Immature natural killer cell (primary cell): Measurements from ENCODE around the gene APOBR. TPM values are rescaled to one million over a fixed set of nuclear protein-coding genes. Genes with fewer than 3 reads are reported as not detected.

Experiments
- DNase-seq, 3 donors: peaks; one replicate each; pipeline ENCODE4 v3.0.0; 2022; ENCODE audit warnings: mixed read lengths in 1 of 3
- H3K27ac Mint-ChIP-seq, 6 donors: one replicate each; pipeline ENCODE4 v1.8.0; 2020; ENCODE audit warnings: mixed read lengths in 6 of 6, mild to moderate bottlenecking in 5 of 6, inconsistent platforms in 4 of 6, moderate library complexity in 3 of 6
- H3K27me3 Mint-ChIP-seq, 3 donors: one replicate each; pipeline ENCODE4 v1.8.0; 2020 to 2021; ENCODE audit warnings: low read depth in 3 of 3, mild to moderate bottlenecking in 3 of 3, mixed read lengths in 3 of 3, moderate library complexity in 3 of 3, inconsistent platforms in 1 of 3
- H3K36me3 Mint-ChIP-seq, 3 donors: one replicate each; pipeline ENCODE4 v1.8.0; 2020; ENCODE audit warnings: mixed read lengths in 3 of 3, inconsistent platforms in 2 of 3, mild to moderate bottlenecking in 2 of 3
- H3K4me1 Mint-ChIP-seq, 2 donors: one replicate each; pipeline ENCODE4 v1.8.0; 2020; ENCODE audit warnings: inconsistent platforms in 2 of 2, mild to moderate bottlenecking in 2 of 2, mixed read lengths in 2 of 2, moderate library complexity in 1 of 2
- H3K4me3 Mint-ChIP-seq, 5 donors: one replicate each; pipeline ENCODE4 v1.8.0; 2020; ENCODE audit warnings: mild to moderate bottlenecking in 5 of 5, mixed read lengths in 5 of 5, inconsistent platforms in 3 of 5, moderate library complexity in 3 of 5
- H3K9me3 Mint-ChIP-seq, 6 donors: one replicate each; pipeline ENCODE4 v1.8.0; 2020; ENCODE audit warnings: mild to moderate bottlenecking in 6 of 6, mixed read lengths in 6 of 6, inconsistent platforms in 4 of 6, moderate library complexity in 3 of 6
- polyA plus RNA-seq, 3 donors: library from polyadenylated mRNA; unstranded; fragments of 300-500 nt; fragmentation: Illumina TruSeq; gene quantifications; one replicate each; pipeline ENCODE4 v1.2.3, GENCODE V29; 2021

APOBR gene
- polyA plus RNA-seq, 3 donors from 2014 or later, result 0.49 to 15.2 (median 2.6) TPM

DNA sequence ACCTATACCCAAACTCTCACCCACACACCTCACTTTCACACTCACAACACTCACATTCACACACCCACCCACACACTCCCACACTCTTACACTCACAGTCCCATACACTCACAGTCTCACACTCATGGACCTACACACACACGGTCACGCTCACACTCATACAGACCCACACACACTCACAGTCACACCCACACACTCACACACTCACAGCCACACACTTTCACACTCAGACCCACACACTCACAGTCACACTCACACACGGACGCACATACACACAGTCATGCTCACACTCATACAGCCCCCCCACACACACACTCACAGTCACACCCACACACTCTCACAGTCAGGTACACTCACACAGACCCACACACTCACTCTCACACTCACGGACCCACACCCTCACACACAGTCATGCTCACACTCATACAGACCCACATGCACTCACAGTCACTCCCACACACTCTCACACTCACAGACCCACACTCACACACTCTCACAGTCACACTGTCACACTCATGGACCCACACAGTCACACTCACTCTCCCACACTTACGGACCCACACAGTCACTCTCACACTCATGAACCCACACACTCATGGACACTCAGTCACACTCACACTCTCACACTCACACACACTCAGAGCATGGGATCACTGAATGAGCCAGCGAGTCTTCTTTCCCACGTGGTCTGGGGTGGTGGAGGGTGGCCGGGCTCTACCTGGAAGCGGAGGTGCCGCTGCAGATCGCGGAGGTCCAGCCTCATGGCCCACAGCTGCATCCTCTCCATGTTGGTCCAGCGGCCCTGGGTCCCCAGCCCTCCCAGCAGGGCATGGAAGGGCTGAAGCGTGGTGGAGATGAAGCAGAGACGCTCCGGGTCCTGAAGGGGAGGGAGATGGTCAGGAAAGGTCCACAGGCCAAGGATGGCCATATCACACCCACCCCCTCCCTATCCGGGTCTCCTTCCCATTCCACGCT lies 7.1 kb downstream of the APOBR start:
- Mint-ChIP-seq H3K27me3 (peaks cover 0 to 6% (median 0%) of the 10 kb centered on the region in 3 donors), H3K4me1 (peaks cover 23 to 30% of the 10 kb centered on the region in 2 donors), H3K36me3 (peaks cover 6 to 17% (median 11%) of the 10 kb centered on the region in 3 donors), H3K4me3 (no peak overlapping the region), H3K9me3 (no peaks in the 10 kb centered on the region), H3K27ac (no peak overlapping the region)
- no peak for DNase-seq

DNA sequence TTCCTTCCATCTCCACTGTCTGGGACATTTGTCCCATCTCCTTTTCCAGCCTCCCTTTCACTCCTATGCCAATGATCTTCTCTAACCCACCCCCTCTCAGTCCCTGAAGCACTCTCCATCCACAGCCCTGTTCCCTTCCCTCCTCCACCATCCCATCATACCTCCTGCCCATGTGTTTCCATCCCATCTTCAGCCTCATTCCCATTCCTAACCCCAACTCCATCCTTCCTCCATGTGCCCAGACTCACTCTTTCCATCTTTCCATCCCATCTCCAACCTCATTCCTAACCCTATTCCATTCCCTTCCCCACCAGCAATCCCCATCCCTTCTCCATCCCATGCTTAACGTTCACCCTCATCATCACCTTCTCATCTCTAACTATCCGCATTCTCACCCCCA lies 7.8 kb downstream of the APOBR start:
- no peak for DNase-seq
- no peaks in the 10 kb centered on the region for H3K9me3 Mint-ChIP-seq
- H3K27ac Mint-ChIP-seq, result no peak overlapping the region
- peaks cover 16 to 24% of the 10 kb centered on the region in 2 donors for H3K4me1 Mint-ChIP-seq
- no peak overlapping the region for H3K4me3 Mint-ChIP-seq
- peaks cover 0 to 5% (median 0%) of the 10 kb centered on the region in 3 donors for H3K27me3 Mint-ChIP-seq
- peaks cover 2 to 11% (median 4%) of the 10 kb centered on the region in 3 donors for H3K36me3 Mint-ChIP-seq

DNA sequence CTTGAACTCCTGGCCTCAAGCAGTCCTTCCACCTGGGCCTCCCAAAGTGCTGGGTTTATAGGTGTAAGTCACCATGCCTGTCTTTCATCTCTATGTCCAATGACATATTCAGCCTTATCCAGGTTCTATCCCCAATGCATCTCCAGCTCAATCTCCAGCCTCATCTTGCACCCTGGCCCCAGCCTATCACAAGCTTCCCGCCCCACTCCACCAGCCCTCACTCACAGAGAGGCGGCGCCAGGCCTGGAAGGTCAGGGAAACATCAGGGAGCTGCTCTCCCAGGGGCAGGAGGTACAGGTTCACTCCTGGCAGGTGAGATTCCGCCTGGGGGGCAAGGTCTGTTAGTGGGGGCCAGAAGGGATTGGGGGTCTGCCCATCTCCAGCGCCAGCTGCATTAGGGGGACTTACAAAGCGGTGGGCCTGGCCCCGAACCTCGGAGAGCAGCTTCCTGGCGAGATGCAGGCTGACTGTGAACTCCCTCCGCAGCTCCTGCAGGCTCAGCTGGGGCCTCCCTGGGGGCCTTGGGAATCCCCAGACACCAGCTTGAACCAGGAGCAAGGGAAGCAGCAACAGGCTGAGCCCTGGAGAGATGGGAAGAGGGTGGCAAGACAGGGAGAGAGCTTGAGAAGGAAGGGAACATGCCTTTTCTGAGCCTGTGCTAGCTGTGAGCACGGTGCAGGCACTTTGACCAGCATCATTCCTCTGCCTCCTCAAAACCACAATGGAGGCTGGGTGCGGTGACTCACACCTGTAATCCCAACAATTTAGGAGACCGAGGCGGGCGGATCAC lies 9.2 kb downstream of the APOBR start:
- H3K4me3 Mint-ChIP-seq, result no peak overlapping the region
- H3K27ac Mint-ChIP-seq, result peak overlapping the region in 1 of 6 donors; percentile 46
- no peak for DNase-seq
- H3K4me1 Mint-ChIP-seq, result peaks cover 18 to 30% of the 10 kb centered on the region in 2 donors
- peaks cover 0 to 5% (median 0%) of the 10 kb centered on the region in 3 donors for H3K36me3 Mint-ChIP-seq
- H3K27me3 Mint-ChIP-seq, result peaks cover 0 to 5% (median 0%) of the 10 kb centered on the region in 3 donors
- no peaks in the 10 kb centered on the region for H3K9me3 Mint-ChIP-seq

DNA sequence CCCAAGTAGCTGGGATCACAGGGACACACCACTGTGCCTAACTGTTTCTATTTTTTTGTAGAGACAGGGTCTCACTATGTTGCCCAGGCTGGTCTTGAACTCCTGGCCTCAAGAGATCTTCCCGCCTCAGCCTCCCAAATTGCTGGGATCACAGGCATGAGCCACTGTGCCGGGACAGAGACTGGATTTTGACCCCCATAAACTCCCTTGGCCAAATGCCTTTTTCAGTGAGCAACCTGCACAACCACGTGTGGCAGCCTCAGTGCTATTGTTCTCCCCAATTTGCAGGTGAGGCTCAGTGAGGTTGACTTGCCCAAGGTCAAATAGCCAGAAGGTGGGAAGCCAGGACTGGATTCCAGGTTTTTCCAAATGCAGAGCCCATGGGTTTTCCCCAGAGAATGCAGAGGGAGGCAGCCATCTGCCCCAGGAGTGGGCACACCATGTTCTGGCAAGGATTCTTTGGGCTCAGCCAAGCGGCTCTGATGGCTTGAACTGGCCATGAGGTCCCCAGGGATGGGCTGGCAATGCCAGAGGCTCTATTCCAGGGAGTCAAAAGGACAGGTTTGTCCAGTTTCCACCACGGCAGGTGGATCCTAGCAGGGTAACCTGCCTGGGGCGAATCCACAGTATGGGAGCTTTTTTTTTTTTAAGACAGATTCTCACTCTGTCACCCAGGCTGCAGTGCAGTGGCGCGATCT lies 10.4 kb downstream of the APOBR start:
- H3K9me3 Mint-ChIP-seq, result no peaks in the 10 kb centered on the region
- peaks cover 0 to 5% (median 0%) of the 10 kb centered on the region in 3 donors for H3K27me3 Mint-ChIP-seq
- peaks cover 0 to 3% (median 0%) of the 10 kb centered on the region in 3 donors for H3K36me3 Mint-ChIP-seq
- H3K4me1 Mint-ChIP-seq, result peaks cover 11 to 22% of the 10 kb centered on the region in 2 donors
- H3K4me3 Mint-ChIP-seq, result no peak overlapping the region
- H3K27ac Mint-ChIP-seq, result no peak overlapping the region
- no peak for DNase-seq

DNA sequence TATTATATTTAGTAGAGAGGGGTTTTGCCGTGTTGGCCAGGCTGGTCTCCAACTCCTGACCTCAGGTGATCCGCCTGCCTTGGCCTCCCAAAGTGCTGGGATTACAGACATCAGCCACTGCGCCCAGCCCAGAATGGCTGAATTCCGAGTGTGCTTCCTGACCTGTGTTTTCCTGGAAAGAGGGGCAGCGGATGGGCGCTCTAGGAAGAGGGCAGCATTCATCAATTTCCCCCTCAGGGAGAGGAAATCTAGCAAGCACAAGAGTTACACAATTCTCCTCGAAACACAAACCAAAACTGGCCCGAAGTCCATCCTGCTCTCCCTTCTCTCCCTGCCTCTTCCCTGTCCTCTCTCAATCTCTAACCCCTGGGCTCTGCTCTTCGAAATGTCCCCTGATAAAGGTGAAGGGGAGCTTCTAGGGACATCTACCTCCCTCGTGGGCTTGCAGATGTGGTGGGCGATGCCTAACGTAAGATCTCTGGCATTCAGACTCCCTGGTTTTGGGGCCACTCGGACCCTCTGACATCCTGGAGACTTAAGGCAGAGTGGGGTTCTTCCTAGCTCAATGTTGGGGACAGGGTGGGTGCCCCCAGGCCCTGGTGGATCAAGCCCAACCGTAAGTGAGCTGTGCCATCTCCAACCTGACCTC lies 11.2 kb downstream of the APOBR start:
- H3K9me3 Mint-ChIP-seq, result no peaks in the 10 kb centered on the region
- H3K27me3 Mint-ChIP-seq, result peaks cover 0 to 3% (median 1%) of the 10 kb centered on the region in 3 donors
- H3K36me3 Mint-ChIP-seq, result no peaks in the 10 kb centered on the region
- DNase-seq, result no peak
- H3K4me3 Mint-ChIP-seq, result no peak overlapping the region
- H3K27ac Mint-ChIP-seq, result peak overlapping the region in 1 of 6 donors; percentile 53
- peaks cover 11 to 21% of the 10 kb centered on the region in 2 donors for H3K4me1 Mint-ChIP-seq

DNA sequence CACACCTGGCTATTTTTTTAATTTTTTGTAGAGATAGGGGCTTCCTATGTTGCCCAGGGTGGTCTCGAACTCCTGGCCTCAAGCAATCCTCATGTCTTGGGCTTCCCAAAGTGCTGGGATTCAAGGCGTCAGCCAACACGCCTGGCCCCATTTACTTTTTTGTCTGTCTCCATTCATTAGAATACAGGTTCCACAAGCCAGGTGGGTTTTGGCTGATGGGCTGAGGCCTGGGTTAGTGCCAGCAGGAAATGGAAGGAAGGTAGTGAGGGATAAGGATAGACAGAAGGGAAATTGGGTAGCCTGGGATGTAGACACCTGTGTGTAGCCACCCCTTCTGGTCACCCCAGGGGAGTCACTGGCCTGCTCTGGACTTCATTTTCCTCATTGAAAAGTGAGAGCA lies 16.6 kb downstream of the APOBR start:
- H3K27me3 Mint-ChIP-seq, result peaks cover 1 to 5% (median 2%) of the 10 kb centered on the region in 3 donors

DNA sequence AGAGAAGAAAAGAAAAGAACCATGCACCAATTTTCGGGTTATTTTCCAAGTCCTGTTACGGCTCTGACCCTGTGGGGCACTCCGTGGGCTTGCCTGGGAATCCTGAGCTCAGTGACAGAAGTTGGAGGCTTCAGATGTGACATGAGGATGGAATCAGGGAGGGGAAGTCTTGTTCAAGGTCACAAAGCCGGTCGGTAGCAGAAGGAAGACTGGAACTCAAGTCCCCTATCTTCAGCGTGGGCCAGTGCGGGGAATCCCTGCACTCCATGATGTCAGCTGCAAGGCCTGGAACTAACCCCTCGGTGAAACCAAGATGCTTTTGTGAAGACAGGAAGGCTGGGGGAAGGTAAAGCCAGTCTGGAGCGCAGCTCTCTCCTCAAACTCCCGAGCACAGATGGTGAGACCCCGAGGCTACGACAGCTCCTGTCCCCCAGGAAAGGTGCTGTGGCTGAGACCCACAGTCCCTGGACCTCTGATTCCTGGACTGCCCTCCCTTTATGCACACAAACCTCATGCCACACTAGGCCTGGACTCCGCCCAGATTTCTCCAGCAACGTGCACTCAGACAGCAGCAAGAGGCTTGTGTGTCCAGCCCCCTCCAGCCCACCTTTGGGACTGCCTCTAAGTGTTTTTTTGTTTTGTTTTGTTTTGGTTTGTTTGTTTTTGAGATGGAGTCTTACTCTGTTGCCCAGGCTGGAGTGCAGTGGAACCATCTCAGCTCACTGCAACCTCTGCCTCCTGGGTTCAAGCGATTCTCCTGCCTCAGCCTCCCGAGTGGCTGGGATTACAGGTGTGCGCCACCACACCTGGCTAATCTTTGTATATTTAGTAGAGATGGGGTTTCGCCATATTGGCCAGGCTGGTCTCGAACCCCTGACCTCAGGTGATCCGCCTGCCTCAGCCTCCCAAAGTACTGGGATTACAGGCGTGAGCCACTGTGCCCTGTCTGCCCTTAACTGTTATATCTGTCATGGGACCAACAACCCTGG lies 17.7 kb downstream of the APOBR start:
- no peak overlapping the region for H3K4me3 Mint-ChIP-seq
- H3K27ac Mint-ChIP-seq, result no peak overlapping the region
- no peaks in the 10 kb centered on the region for H3K36me3 Mint-ChIP-seq
- peaks cover 1 to 3% (median 2%) of the 10 kb centered on the region in 3 donors for H3K27me3 Mint-ChIP-seq
- no peak for DNase-seq
- no peaks in the 10 kb centered on the region for H3K9me3 Mint-ChIP-seq
- H3K4me1 Mint-ChIP-seq, result peaks cover 17 to 33% of the 10 kb centered on the region in 2 donors

More for the DNA sequence above, 16.6 kb downstream of the APOBR start:
- H3K36me3 Mint-ChIP-seq, result no peaks in the 10 kb centered on the region
- H3K4me1 Mint-ChIP-seq, result peaks cover 17 to 38% of the 10 kb centered on the region in 2 donors
- no peak overlapping the region for H3K4me3 Mint-ChIP-seq
- peak overlapping the region in 1 of 6 donors; percentile 69 for H3K27ac Mint-ChIP-seq
- H3K9me3 Mint-ChIP-seq, result no peaks in the 10 kb centered on the region
- DNase-seq, result no peak

DNA sequence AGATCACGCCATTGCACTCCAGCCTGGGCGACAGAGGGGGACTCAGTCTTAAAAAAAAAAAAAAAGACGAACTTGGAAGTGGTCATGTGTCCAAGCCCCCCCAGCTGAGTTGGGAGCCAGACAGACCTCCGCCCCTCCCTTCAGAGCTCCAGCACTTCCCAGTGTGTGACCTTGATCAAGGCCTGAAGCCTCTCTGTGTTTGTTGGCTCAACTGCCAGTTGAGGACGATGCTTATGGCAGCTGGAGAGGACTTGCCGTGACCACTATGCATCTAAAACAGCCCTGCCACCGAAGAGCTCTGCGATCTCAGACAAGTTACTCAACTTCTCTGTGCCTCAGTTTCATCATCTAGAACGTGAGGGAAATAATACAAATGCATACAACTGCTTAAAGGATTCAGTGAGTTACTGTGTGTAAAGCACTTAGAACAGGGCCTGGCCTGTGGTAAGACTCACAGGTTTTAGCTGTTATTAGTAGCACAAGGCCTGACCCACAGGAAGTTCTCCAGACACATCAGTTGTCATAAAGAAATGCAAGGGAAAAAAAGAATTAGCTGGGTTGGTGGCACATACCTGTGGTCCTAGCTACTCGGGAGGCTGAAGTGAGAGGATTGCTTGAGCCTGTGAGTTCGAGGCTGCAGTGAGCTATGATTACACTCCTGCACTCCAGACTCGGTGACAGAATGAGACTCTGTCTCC lies 19.2 kb downstream of the APOBR start:
- no peak overlapping the region for H3K4me3 Mint-ChIP-seq
- no peaks in the 10 kb centered on the region for H3K36me3 Mint-ChIP-seq
- H3K27me3 Mint-ChIP-seq, result peaks cover 1 to 3% (median 2%) of the 10 kb centered on the region in 3 donors
- no peak for DNase-seq
- peaks cover 6 to 19% of the 10 kb centered on the region in 2 donors for H3K4me1 Mint-ChIP-seq
- peak overlapping the region in 5 of 6 donors; percentile 26 to 56 (median 45) for H3K27ac Mint-ChIP-seq
- no peaks in the 10 kb centered on the region for H3K9me3 Mint-ChIP-seq

DNA sequence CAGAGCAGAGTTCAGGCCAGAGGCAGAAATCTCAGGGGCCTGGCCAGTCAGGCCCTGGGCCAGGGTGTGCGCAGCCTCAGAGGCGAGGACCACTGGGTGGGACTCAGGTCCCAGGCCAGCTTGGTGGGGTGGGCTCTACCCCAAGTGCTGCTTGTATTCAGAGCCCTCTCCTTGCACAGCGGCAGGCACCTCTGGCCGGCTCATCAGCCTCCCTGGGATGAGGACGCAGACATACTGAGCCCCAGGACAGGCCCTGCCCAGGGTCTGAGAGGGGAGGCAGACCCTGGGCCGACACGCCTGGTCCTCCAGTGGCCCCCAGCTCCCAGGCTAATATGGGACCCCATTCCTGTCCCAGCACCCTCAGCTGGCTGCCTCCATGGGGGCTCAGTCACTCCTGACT lies 19.8 kb downstream of the APOBR start:
- H3K9me3 Mint-ChIP-seq, result no peaks in the 10 kb centered on the region
- peak overlapping the region in 2 of 6 donors; percentile 26 to 45 for H3K27ac Mint-ChIP-seq
- H3K4me1 Mint-ChIP-seq, result peaks cover 6 to 19% of the 10 kb centered on the region in 2 donors
- H3K27me3 Mint-ChIP-seq, result peaks cover 1 to 3% (median 2%) of the 10 kb centered on the region in 3 donors
- no peaks in the 10 kb centered on the region for H3K36me3 Mint-ChIP-seq
- H3K4me3 Mint-ChIP-seq, result no peak overlapping the region
- DNase-seq, result no peak

DNA sequence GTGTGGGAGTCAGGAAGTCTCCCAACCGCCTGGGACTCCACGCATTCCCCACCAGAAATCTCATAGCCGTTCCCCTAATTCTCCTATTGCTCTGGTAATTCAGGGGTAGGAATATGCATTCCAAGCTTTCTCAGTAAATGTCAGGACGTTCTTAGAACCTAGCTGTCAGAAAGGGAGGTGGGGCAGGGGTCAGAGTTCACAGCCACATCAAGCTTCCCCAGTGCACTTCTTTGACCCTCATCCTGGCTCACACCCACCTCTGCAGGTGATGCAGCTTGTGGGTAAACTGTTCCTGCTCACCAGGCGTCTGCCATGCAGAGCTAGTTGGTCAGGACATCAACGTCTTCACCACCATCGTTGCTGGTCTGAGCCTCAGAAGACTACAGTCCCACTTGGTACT lies 26.2 kb downstream of the APOBR start:
- DNase-seq, result no peak
- H3K27me3 Mint-ChIP-seq, result peaks cover 0 to 8% (median under 1%) of the 10 kb centered on the region in 3 donors
- H3K4me3 Mint-ChIP-seq, result no peak overlapping the region
- H3K36me3 Mint-ChIP-seq, result no peaks in the 10 kb centered on the region
- H3K9me3 Mint-ChIP-seq, result no peaks in the 10 kb centered on the region
- H3K27ac Mint-ChIP-seq, result no peak overlapping the region
- no peaks in the 10 kb centered on the region for H3K4me1 Mint-ChIP-seq

DNA sequence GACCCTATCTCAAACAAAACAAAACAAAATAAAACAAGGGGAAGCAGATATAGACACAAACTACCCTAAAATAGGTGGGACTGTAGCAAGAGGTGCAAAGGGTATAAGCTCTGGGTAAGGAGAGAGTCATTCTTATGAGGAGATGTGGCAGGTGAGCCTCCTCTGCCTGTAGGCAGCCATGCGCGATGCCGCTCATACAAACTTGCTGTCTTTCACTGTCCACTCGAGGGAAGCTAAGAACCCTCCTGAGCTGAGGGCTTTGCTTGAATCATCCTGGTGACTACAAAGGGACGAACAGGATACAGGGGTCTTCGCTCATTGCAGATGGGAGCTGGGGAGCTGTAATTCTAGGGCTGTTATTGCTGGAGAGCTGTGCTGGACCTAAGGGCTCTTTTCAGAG lies 27.0 kb downstream of the APOBR start:
- H3K36me3 Mint-ChIP-seq, result no peaks in the 10 kb centered on the region
- no peak overlapping the region for H3K27ac Mint-ChIP-seq
- no peak overlapping the region for H3K4me3 Mint-ChIP-seq
- no peaks in the 10 kb centered on the region for H3K4me1 Mint-ChIP-seq
- no peaks in the 10 kb centered on the region for H3K9me3 Mint-ChIP-seq
- peaks cover 0 to 8% (median 4%) of the 10 kb centered on the region in 3 donors for H3K27me3 Mint-ChIP-seq
- no peak for DNase-seq

DNA sequence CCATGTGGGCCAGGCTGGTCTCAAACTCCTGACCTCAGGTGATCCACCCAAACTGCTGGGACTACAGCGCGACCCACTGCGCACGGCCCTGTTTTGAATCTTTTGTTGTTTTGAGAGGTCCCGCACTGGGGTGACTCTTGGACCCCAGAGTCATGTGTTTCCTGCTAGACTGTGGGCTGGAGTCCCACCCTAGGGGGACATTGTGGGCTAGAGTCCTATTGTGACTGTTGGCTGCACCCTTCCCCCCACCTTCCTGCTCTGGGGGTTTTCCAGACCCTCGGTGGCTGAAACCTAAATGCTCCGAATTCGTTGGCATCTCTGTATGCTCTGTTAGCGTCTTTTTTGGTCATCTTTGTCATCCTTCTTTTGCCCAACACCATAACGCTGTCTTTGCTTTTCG lies 28.3 kb downstream of the APOBR start:
- Mint-ChIP-seq H3K36me3 (no peaks in the 10 kb centered on the region), H3K27me3 (peaks cover 0 to 8% (median 4%) of the 10 kb centered on the region in 3 donors), H3K9me3 (no peaks in the 10 kb centered on the region), H3K27ac (no peak overlapping the region), H3K4me1 (no peaks in the 10 kb centered on the region), H3K4me3 (no peak overlapping the region)
- DNase-seq, result no peak
